GM20000 (cell line): ENCODE measurements around the gene RTCB.

ENCODE experiments used
- DNase-seq: peaks from one replicate; pipeline ENCODE4 v3.0.0; 2012; ENCODE audit warnings: low spot score
- CTCF ChIP-seq: IDR thresholded peaks from 2 replicates; pipeline ENCODE4 v1.5.1; 2012; ENCODE audit warnings: mild to moderate bottlenecking, control low read depth; ENCODE audit errors: extremely low read depth, missing control alignments

RTCB gene

GRCh38 chr22:32423664-32424063, 11.6 kb upstream of the RTCB start:
- TF ChIP-seq CTCF, result no peak
- DNase-seq, result no peak

GRCh38 chr22:32422062-32422461, 10.0 kb upstream of the RTCB start:
- DNase-seq, result no peak
- TF ChIP-seq CTCF, result no peak

GRCh38 chr22:32421484-32421883, 9.4 kb upstream of the RTCB start:
- no peak for DNase-seq
- no peak for TF ChIP-seq CTCF

- DNase-seq, result no peak
- no peak for TF ChIP-seq CTCF
These were observed 5.9 kb upstream of the RTCB start for GRCh38 chr22:32417906-32418305.

- no peak for DNase-seq
- no peak for TF ChIP-seq CTCF
These were observed 4.6 kb upstream of the RTCB start for GRCh38 chr22:32416556-32417085.

- TF ChIP-seq CTCF, result no peak
- no peak for DNase-seq
These were observed 2.1 kb upstream of the RTCB start for GRCh38 chr22:32414191-32414590.

GRCh38 chr22:32413719-32414118, 1.7 kb upstream of the RTCB start:
- peak; percentile 42 for DNase-seq
- peak; percentile 6 for TF ChIP-seq CTCF

GRCh38 chr22:32411402-32411801, 645 bp downstream of the RTCB start:
- no peak for DNase-seq

More at GRCh38 chr22:32411402-32411801, 645 bp downstream of the RTCB start:
- TF ChIP-seq CTCF, result no peak
